GM18502 (cell line): Measurements from ENCODE around the gene FIZ1.
A peak's percentile ranks its signal among the peaks of the same experiment; 100 is the strongest.

Experiments
- ATAC-seq: cut with Tn5 transposase; IDR thresholded peaks from one replicate; pipeline ENCODE4 v1.9.1; 2021; ENCODE audit warnings: mild to moderate bottlenecking; ENCODE audit not compliant: unreplicated experiment, poor library complexity

FIZ1 gene

DNA sequence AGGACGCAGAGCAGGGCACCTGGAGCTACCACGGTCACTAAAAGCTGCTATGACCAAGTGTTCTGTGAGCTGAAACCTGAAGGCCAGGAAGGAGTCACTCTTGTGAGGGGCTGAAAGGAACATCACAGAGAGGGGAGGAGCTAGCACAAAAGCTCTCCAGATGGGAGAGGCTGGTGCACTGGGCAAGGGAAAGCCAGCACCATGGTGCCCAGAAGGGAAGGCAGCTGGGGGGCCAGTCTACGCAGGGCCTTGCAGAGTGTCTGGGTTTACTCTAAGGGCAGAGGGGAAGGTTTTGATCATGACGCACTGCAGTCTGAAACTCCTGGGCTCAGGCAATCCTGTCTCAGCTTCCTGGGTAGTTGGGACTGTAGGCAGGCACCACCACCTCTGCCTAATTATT, 37.4 kb upstream of the FIZ1 start:
- no peak for ATAC-seq

DNA sequence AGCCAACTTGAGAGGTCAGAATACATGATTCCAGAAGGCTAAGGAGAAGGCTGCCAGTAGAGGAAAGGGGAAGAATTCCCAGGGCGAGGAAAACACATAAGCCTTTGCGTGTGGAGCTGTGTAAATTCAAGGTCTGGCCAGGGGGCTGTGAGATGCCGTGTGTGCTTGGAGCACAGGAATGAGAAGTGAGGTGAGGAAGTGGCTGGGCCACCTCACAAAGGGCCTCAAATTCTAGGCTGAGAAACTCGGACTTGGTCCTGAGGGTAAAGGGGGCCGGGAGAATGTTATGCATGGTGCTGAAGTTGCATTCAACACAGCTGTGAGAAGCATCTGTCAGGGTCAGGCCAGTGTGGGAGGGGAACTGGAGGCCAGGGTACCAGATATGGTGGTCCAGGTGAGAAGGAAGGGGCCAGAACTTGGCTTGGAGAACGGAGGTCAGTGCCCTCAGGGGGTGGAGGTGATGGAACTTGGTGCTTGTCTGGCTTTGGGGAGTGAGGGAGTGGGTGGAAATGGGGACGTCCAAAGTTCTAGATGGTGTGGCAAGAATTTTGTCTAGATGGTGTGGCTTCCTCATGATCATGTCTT, 36.6 kb upstream of the FIZ1 start:
- ATAC-seq, result no peak

DNA sequence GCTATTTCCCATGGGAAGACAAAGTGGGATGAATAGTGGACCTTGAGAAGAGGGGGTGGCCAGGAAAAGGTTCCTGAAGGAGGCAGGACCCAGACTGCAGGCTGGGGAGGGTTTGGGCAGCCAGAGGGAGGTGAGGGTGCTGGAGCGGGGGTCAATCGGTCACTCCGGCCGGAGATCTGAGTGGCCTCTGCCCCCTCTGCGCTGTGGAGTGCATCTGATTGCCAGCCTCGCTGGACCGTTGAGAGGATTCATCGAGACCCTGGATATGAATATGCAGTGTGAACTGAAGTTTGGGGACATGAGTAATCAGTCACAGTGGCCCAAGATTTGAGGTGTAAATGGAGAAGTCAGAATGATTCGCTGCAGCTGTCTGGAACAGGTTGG, 36.0 kb upstream of the FIZ1 start:
- ATAC-seq, result no peak

DNA sequence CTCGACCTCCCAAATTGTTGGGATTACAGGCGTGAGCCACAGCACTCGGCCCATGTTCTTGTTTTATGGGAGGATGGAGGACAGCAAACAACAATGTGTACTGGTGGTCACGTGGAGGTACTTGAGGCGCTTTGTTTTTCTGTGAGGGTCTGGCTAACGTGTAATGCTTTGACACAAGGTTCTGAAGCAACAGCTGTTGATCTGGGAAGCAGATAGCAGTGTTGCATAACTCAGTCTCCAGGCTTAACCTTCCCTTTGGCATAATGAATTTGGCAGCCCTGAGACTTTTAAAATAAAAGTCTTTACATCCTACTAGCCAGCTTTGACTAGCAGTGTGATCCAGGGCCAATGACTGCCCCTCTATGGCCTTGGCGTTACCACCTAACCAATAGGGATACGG, 34.5 kb upstream of the FIZ1 start:
- ATAC-seq, result no peak

DNA sequence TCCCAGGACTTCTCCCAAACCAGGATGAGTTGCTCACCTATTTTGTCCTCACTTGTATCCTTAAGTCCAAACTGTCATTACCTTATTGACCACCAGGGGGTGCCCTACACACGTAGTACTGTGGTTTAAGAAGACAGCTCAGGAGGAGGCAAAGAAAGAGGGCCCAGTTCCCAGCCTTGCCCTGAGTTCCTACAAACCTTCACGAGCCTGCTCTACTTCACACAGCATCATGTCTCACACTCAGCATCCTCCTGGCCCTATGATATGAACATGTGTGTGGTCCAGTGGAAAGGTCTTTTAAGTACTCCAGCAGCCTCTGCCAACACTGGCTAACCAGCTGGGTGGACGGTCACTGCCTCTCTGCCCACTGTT, 33.1 kb upstream of the FIZ1 start:
- no peak for ATAC-seq

DNA sequence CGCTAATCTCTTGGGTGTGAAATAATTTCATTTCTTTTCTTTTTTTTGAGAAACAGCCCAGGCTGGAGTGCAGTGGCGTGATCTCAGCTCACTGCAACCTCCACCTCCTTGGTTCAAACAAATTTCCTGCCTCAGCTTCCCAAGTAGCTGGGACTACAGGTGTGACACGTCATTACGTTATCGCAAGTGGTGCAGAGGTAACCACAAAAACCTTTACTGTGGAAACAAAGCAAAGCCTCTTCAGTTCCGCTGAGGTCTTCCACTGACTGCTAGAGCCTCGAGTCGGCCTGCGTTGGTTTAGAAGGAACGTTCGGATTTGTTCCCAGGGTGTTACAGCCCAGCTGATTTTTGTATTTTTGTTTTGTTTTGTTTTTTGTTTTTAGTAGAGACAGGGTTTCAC, 27.0 kb upstream of the FIZ1 start:
- no peak for ATAC-seq

DNA sequence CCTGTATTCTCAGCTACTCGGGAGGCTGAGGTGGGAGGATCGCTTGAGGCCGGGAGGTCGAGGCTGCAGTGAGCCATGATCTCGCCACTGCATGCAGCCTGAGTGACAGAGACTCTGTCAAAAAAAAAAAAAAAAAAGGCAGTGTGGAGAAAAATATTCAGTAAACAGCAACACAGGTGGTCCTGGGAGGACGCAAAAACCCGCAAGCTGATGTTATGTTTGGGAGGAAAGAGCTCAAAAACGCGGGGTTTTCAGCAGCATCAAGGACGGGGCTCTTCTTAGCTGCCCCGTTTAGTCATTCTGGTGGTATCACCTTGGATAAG, 25.6 kb upstream of the FIZ1 start:
- no peak for ATAC-seq

DNA sequence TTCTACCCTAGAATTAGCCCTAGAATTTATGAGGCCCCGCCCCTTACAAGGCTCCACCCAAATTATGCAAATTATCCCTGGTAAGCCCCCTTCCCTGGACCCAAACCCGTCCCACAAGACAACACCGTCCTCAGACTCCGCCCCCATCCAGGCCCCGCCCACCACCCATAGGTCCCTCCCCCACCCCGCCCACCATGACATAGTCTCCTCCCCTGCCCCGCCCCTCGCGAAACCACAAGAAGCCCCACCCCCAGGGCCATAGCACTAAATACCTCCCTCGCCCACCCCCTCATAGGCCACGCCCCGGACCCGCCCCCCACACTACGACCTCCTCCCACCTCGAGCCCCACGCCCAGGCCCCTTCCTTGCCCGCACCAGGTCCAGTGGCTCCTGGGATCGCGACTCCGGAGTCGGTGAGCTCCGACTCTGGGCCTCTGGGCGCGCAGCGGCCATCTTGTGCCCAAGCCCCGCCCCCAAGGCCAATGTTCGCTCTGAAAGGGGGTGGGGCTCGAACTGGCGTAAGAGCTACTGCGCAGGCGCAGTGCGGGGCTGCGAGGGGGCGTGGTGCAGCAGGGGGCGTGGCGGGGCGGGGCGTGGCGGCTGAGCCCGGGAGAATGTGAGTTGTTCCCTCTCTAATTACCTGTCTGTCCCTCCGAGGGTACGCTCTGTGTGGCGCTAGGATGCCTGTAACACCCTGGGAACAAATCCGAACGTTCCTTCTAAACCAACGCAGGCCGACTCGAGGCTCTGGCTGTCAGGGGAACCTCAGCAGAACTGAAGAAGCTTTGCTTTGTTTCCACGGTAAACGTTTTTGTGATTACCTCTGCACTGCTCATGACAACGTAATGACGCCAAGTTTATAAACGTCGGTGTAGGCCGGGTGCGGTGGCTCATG, 25.0 kb upstream of the FIZ1 start, which contains the start of gene ZNF784:
Gene ZNF784, minus strand, starts transcription at position 458 of the 895 bp plus-strand sequence. Its CDS starts 5 bp downstream, at position 453.
- ATAC-seq, result peak; percentile 63

DNA sequence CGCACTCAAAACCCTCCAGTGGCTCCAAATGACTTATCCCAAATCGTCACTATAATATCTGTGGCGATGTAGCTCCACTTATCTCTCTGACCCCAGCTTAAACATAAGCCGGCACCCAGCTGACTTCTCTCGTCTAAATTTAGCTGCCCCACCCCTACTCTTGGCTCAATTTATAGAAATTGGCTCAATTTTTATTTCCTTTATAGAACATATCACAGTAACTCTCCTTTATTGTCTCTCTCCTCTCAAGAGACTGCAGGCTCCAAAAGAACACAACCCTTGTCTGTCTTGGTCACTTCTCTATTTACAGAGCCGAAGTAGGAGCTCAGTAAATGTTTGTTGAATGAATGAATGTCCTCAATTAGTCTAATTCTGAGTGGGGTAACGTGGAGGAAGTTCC, 24.2 kb upstream of the FIZ1 start:
- ATAC-seq, result no peak

DNA sequence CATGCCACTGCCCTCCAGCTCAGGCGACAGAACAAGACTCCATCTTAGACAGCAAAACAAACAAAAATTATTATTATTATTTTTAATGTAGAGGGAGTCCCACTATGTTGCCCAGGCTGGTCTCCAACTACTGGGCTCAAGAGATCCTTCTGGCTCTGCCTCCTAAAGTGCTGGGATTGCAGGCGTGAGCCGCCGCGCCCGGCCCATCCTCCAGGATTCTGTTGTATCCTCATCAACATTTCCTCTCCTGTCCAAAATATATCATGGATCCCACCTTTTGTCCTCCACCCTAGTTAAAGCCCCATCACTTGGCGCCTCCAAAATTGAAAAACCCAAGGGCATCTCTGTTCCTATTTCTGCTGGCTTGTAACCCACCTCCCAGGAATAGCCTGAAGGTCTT, 23.8 kb upstream of the FIZ1 start:
- ATAC-seq, result no peak

DNA sequence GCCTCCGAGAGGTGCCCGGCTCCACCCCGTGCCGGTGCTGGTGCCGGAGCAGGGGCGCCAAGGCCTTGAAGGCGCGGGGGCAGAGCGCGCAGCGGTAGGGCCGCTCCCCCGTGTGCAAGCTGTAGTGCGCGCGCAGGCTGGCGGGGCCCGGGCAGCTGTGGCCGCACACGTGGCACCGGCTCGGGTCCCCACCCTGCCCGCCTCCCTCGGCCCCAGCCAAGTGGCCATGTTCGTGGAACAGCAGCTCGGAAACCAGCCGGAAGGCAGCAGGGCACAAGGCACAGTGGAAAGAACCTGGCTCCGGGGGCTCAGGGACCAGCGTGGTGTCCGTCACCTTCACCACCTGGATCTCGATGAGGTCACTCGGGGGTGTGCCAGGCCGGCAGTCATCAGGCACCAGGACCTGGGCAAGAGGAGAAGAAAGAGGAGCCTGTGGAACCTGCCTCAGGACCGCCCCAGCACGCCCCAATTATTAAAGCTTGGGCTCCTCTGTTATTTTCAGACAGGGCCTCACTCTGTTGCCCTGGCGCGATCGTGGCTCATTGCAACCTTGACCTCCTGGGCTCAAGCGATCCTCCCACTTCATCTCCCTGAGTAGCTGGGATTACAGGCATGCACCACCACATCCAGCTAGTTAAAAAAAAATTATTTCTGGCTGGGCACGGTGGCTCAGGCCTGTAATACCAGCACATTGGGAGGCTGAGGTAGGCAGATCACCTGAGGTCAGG, 23.1 kb upstream of the FIZ1 start:
- no peak for ATAC-seq

DNA sequence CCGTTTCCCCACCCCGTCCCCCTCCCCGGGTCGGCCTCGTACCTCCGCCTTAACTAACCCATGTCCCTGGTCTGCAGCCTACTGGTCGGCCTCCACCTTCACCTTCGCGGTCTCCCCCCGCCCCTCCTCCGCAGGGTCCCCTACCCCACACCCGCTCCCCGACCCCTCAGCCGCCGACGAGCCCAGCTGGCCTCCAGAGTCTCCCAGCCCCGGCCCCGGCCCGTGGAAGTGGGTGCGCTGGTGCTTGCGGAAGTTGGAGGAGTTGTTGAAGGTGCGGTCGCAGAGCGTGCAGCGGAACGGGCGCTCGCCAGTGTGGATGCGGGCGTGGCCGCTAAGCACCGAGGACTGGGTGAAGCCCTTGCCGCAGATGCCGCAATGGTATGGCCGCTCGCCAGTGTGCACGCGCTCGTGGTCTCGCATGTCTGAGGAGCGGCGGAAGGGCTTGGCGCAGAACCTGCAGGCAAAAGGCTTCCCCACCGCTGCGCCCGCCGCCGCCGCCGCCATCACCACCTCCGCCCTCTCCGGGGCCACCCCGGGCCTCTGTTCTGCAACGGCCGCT, 22.4 kb upstream of the FIZ1 start:
- ATAC-seq, result no peak

DNA sequence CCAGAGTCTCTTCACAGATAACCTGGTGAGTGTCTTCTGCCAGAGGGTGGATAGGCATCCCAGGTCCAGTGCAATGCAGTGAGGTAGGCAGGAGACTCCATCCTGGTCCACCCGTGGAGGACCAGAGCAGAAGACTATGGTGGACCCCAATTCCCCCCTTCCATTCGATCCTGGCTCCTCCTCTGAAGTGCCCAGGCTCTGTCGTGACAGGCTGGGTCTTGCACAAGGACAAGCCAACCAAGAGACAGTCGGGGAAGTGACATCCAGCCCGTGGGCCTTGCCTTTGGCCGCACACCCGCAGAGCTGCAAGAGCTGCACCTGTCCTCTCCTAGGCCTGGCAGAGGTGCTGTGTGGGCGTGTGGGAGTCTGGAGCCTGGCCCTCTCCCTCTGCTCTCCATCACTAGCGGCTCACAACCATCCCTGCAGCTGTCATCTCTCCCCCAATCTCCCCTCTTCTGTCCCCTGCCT, 21.9 kb upstream of the FIZ1 start:
- no peak for ATAC-seq

DNA sequence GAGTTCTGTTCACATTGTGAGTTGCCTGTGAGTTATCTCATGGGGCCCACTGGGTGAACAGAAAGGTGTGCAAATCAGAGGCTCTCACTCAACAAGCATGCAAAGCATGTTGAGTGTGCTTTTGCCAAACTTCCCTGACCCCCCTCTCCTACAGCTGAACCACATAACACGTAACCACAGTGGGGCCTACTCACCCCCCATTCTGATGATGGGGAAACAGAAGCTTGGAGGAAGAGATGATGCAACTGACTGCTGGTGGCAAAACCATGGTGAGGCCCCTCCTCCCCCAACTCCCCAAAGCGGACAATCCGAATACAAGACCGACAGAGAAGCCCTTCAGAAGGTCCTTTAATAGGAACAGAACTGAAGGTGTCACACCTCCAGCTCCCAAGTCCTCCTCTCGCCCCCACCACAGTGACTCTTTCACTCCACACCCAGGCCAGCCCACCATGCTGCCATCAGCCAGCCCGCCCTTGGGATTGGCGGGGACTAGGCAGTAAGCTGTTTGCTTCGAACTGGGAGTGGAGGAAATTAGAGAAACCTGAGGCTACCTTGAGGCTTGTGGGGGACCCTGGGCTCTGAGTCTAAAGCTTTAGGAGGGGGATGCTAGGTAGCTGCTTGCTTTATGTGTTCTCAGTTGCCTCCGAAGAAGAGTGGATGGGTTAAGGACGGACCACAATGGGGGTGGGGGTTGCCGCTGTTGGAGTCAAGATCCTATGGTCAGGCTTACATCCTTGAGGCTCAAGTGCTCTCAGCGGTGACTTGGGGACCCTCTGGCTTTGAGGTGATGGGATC, 21.3 kb upstream of the FIZ1 start:
- ATAC-seq, result no peak

DNA sequence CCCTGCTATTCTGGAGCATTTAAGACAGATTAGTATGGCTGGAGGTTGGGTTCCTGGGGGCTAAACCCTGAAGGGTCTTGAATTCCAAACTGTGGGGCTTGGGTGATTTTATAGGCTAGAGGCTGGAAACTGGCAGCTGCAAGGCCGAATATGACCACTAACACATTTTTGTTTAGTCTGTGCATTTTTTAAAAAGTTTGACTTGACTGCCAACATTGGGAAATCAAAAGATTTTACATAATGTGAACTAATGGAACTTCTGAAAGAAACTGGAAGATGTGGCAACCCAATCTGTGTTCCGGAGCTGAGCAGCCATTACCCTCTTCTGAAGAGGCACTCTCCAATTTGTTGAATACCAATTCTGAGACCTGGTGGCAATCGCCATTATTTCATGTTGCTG, 20.0 kb upstream of the FIZ1 start:
- ATAC-seq, result no peak

DNA sequence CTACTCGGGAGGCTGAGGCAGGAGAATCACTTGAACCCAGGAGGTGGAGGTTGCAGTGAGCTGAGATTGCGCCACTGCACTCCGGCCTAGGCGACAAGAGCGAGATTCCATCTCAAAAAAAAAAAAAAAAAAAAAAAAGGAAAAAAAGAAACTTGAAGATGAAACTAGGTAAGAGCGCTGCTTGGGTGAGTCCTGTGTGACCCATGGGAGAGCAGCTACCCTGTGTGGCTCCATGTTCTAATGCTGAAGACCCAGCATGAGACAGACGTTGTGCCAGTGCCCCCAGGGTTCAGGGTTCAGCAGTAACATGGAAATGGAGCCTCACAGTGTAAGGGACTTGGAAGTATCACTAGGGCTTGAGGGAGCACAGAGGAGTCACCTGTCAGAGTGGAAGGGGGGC, 19.1 kb upstream of the FIZ1 start:
- ATAC-seq, result no peak

DNA sequence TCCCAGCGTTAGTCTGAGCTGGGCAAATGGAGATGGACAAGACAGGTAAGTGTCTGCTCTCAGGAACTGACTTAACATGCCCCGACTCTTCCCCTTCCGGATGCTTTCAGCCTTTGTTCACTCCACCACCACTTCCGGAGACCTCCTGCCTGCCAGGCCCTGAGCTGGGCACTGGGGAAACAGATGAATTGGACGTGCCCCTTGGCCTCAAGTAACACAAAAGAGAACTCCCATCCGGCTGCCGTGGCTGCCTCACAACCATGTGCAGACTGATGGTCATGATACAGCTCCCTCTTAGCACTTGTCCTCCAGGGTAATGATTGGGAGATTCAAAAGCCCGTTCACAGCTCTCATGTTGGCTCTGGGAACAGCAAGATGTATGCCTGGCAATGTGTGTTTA, 18.1 kb upstream of the FIZ1 start:
- no peak for ATAC-seq

DNA sequence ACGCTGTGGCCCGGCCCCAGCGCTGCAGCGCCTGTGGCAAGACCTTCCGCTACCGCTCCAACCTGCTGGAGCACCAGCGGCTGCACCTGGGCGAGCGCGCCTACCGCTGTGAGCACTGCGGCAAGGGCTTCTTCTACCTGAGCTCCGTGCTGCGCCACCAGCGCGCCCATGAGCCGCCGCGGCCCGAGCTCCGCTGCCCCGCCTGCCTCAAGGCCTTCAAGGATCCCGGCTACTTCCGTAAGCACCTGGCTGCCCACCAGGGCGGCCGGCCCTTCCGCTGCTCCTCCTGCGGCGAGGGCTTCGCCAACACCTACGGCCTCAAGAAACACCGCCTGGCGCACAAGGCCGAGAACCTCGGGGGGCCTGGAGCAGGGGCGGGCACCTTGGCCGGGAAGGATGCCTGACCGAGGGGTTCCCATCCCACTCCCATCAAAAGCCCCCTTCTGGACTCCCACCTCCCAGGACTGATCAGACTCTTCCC, 17.1 kb upstream of the FIZ1 start:
- ATAC-seq, result no peak

DNA sequence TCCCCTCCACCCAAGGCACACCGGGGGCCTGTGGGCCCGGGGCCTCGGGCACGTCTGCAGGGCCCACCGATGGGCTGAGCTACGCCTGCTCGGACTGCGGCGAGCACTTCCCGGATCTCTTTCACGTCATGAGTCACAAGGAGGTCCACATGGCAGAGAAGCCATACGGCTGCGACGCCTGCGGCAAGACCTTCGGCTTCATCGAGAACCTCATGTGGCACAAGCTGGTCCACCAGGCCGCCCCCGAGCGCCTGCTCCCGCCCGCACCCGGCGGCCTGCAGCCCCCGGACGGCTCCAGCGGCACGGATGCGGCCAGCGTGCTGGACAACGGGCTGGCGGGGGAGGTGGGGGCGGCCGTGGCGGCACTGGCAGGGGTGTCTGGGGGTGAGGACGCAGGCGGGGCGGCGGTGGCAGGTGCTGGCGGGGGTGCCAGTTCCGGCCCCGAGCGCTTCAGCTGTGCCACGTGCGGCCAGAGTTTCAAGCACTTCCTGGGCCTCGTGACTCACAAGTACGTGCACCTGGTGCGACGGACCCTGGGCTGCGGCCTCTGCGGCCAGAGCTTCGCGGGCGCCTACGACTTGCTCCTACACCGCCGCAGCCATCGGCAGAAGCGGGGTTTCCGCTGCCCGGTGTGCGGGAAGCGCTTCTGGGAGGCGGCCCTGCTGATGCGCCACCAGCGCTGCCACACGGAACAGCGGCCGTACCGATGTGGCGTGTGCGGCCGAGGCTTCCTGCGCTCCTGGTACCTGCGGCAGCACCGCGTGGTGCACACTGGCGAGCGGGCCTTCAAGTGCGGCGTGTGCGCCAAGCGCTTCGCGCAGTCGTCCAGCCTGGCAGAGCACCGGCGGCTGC, 16.5 kb upstream of the FIZ1 start:
- ATAC-seq, result no peak
